ENCODE data around the gene CALB2.

The CALB2 gene

DNA sequence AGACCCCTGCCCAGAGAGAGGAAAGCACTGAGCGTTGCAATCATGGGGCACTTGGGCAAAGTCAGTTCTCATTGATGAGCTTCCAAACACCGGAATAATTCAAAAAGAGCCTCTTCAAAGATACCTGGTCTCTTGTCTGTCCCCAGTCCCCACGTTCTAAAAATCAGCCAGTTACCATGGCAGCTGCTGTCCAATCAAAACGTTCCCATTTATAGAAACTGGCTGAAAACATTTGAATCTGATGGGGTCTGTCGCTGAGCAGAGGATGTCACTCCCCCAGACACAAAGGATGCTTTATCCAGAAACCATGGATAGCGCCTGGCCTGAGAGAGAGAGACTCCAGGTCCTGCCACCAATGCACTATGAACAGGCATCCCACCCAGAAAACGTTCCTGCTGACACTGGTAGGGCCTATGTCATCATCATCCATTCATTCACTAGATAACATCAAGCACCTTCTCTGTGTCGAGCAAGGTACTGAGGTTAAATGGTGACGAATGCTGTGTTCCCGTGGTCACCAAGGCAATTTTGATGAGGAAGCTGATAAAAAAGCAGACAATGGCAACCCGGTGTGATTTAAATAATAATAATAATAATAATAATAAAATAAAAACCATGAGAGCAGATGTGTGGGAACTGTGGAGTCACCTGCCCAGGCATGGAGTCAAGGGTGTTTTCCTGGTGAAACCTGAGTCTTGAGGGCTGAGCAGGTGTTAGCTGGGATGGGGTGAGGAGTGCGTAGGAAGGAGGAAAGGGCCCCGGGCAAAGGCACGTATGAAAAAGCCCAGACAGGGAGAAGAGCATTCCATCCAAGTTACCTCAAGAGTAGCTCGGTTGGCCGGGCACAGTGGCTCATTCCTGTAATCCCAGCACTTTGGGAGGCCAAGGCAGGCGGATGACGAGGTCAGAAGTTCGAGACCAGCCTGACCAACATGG, 19.0 kb upstream of the CALB2 start:
- no peak overlapping the region for H3K4me2 ChIP-seq (ENCODE audit: low read length)
- H3K79me2 ChIP-seq, result no peaks in the 10 kb centered on the region
- H3K4me3 ChIP-seq (ENCODE audit: low read depth, low read length), result no peak overlapping the region
- no peaks in the 10 kb centered on the region for H3K36me3 ChIP-seq (ENCODE audit: control insufficient read depth, insufficient read depth, low read length)
- H2AFZ ChIP-seq, result no peak overlapping the region
- TF ChIP-seq, protein P1, sequence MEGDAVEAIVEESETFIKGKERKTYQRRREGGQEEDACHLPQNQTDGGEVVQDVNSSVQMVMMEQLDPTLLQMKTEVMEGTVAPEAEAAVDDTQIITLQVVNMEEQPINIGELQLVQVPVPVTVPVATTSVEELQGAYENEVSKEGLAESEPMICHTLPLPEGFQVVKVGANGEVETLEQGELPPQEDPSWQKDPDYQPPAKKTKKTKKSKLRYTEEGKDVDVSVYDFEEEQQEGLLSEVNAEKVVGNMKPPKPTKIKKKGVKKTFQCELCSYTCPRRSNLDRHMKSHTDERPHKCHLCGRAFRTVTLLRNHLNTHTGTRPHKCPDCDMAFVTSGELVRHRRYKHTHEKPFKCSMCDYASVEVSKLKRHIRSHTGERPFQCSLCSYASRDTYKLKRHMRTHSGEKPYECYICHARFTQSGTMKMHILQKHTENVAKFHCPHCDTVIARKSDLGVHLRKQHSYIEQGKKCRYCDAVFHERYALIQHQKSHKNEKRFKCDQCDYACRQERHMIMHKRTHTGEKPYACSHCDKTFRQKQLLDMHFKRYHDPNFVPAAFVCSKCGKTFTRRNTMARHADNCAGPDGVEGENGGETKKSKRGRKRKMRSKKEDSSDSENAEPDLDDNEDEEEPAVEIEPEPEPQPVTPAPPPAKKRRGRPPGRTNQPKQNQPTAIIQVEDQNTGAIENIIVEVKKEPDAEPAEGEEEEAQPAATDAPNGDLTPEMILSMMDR (IDR thresholded peaks at IDR 0.05), result no peak
- no peaks in the 10 kb centered on the region for H3K4me1 ChIP-seq
- no peaks in the 10 kb centered on the region for H3K9me3 ChIP-seq (ENCODE audit: control insufficient read depth, low read length)
- H3K27me3 ChIP-seq (ENCODE audit: control insufficient read depth, insufficient read depth, low read length), result no peaks in the 10 kb centered on the region
- no peak overlapping the region for H3K9ac ChIP-seq
- no peak overlapping the region for H3K27ac ChIP-seq

DNA sequence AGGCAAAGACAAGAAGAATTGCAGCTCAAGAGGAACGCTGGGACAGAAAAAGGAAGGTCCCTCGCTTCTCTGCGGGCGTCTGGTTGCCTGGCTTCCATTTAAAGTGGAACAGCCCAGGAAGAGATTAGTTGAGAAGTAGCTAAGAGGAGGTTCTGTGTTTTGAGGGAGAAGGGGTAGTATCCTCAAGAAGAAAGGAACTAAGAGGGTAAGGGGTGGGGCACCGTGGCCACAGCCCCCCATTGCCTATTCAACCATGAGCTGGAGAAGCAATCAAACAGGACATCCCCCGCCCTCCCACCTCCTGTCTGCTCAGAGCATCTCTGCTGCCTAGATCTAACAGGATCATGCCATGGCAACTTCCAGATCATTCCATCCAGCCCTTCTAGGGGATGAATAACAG, 18.1 kb upstream of the CALB2 start:
- Histone ChIP-seq H3K9ac (no peak overlapping the region), H3K4me2 (ENCODE audit: low read length) (no peak overlapping the region), H3K4me1 (no peaks in the 10 kb centered on the region), H3K27ac (no peak overlapping the region), H3K36me3 (ENCODE audit: control insufficient read depth, insufficient read depth, low read length) (no peaks in the 10 kb centered on the region), H3K27me3 (ENCODE audit: control insufficient read depth, insufficient read depth, low read length) (no peaks in the 10 kb centered on the region), H3K9me3 (ENCODE audit: control insufficient read depth, low read length) (no peaks in the 10 kb centered on the region), H3K79me2 (no peaks in the 10 kb centered on the region), H2AFZ (no peak overlapping the region), H3K4me3 (ENCODE audit: low read depth, low read length) (no peak overlapping the region)
- TF ChIP-seq, protein P1 (IDR thresholded peaks at IDR 0.05), result no peak

DNA sequence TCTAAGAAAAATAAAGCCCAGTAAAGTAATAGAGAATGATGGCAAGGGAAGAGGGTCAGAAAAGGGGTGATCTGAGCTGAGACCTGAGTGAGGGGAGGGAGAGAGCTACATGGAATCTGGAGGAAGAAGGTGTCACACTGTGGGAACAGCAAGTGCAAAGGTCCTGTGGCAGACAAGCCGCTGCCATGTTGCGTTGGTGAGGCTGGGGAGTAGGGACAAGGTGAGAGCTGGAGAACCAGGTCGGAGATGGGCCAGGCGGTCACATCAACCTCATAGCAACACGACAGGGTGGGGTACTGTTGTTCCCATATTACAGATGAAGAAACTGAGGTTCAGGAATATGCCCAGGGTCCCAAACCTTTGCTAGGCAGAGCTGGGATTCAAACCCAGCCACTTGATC, 16.6 kb upstream of the CALB2 start:
- H3K27me3 ChIP-seq (ENCODE audit: control insufficient read depth, insufficient read depth, low read length), result no peaks in the 10 kb centered on the region
- H3K79me2 ChIP-seq, result no peaks in the 10 kb centered on the region
- H3K27ac ChIP-seq, result no peak overlapping the region
- H3K4me3 ChIP-seq (ENCODE audit: low read depth, low read length), result no peak overlapping the region
- H3K9ac ChIP-seq, result no peak overlapping the region
- TF ChIP-seq, protein P1 (IDR thresholded peaks at IDR 0.05), result no peak
- no peaks in the 10 kb centered on the region for H3K9me3 ChIP-seq (ENCODE audit: control insufficient read depth, low read length)
- H3K4me1 ChIP-seq, result no peaks in the 10 kb centered on the region
- H3K4me2 ChIP-seq (ENCODE audit: low read length), result no peak overlapping the region
- no peak overlapping the region for H2AFZ ChIP-seq
- no peaks in the 10 kb centered on the region for H3K36me3 ChIP-seq (ENCODE audit: control insufficient read depth, insufficient read depth, low read length)

DNA sequence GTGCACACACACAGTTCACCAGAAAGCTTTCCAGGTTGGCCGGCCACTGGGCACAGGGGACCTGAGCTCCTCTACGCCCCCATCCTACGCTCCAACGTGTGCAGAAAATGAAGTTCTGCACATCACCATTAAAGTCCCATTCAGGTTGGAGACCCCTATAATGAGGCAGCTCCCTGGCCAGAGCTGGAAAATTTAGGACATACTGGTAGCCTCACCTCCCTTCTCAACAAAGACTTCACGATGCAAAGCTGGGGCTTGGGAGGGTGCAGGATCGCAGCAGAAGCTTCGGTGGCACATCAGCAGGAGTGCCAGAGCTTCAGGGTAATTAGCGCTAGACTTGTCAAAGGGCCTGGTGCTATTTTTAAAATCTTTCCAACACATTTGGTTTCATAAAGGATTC, 15.4 kb upstream of the CALB2 start:
- TF ChIP-seq, protein P1 (IDR thresholded peaks at IDR 0.05), result no peak
- Histone ChIP-seq H3K4me1 (no peaks in the 10 kb centered on the region), H2AFZ (no peak overlapping the region)

More for the DNA sequence above, 15.4 kb upstream of the CALB2 start:
- Histone ChIP-seq H3K36me3 (ENCODE audit: control insufficient read depth, insufficient read depth, low read length) (no peaks in the 10 kb centered on the region), H3K79me2 (no peaks in the 10 kb centered on the region), H3K9ac (no peak overlapping the region), H3K9me3 (ENCODE audit: control insufficient read depth, low read length) (no peaks in the 10 kb centered on the region), H3K4me3 (ENCODE audit: low read depth, low read length) (no peak overlapping the region), H3K27ac (no peak overlapping the region), H3K27me3 (ENCODE audit: control insufficient read depth, insufficient read depth, low read length) (no peaks in the 10 kb centered on the region), H3K4me2 (ENCODE audit: low read length) (no peak overlapping the region)
